GM21528 (cell line): Measurements from ENCODE around the gene BTAF1.
"Not testable (repeated sequence)": the region's sequence is repeated elsewhere in the genome, so short reads cannot be mapped to it uniquely, and the experiment has no call there.

Experiments
- ATAC-seq: cut with Tn5 transposase; IDR thresholded peaks from one replicate; pipeline ENCODE4 v1.9.1; 2021; ENCODE audit warnings: mild to moderate bottlenecking, moderate library complexity; ENCODE audit not compliant: unreplicated experiment, low FRiP score

BTAF1 gene

DNA sequence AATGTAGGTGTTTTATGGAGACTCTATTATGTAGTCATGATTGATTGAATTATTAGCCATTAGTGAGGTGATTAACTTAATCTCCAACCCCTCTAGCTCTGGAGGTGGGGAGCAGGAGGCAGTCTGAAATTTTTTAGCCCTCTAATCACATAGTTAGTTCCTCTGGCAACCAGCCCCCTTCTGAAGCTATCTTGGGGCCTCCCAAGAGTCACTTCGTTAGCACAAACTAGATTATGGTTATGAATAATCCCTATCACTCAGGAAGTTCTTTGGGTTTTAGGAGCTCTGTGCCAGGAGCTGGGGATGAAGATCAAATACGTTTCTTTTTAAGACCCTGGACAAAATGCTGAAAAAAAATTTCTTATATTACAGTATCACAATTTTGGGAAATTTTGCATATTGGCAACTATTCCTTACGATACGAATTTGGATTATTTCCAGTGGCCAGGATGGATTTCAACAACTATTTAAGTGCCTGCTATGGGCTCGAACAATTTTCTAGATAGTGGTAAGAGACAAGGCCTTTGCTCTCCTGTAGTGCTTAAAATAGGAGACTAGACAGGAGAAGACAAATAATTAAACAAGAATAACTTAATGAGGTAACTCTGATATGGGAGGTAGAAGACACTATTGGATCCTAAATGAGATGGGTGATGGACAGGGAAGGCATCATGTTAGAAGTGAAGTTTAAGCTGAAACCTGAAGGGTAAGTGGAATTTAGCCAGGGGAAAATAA is 52.9 kb downstream of the BTAF1 start:
- no peak for ATAC-seq

GRCh38 chr10:91977491-91977890 is 53.9 kb downstream of the BTAF1 start:
- ATAC-seq = no peak

GRCh38 chr10:91978585-91978984 is 55.0 kb downstream of the BTAF1 start:
- ATAC-seq = no peak

DNA sequence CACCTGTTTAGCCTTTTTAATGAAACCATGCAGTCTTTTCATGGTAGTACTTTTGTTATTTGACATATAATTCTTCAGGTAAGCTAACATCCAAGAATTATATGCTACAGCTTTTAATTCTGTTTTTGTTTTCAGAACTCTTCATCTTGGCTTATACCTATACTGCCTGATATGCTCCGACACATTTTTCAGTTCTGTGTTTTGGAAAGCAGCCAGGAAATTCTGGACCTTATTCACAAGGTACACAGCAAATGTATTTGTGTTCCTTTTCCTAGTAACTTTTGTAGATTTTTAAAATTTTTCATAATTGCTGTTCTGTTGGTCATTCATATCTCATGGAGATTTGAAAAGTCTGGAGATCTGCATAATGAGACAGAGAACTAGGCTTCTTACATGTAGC is 56.7 kb downstream of the BTAF1 start:
- no peak for ATAC-seq

GRCh38 chr10:91983416-91983815 is 59.8 kb downstream of the BTAF1 start:
- no peak for ATAC-seq

DNA sequence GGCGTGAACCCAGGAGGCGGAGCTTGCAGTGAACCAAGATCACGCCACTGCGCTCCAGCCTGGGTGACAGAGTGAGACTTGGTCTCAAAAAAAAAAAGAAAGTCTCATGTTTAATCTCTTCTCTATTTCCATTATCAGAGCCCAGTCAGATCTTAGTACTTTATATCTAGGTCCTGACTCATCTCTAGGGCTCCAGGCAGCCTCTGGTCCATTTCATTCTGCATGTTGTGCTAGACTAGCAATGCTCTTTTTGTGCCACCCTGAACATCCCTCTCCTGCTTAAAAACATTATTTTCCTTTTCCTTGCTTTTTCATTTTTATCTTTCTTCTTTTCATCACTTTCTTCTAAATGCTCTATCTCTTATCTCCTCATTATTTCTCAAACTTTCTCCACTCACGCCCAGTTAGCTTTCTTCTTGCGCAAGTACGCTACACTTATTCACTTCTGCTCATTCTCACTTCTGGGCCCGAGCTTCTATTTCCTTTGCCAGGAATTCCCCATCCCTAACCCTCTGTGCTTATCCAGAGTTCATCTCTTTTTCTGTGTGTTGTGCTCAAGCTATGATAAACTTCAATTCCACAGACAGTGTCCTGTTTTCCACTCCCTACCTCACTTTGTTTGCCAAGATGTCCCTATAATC is 63.9 kb downstream of the BTAF1 start:
- ATAC-seq = no peak

GRCh38 chr10:91992031-91992430 is 68.5 kb downstream of the BTAF1 start:
- ATAC-seq = no peak

DNA sequence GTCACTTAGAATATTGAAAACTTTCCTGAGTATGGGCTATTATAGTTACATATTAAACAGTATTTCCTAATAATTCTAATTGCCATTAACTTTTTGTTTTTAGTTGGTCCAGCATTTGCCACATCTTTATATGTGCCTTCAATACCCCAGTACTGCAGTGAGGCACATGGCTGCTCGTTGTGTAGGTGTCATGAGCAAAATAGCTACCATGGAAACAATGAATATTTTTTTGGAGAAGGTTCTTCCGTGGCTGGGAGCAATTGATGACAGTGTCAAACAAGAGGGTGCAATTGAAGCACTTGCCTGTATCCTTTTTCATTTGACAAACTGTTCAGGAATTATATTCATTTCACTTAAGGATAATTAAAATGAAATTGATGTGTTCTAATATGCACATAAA is 72.7 kb downstream of the BTAF1 start:
- ATAC-seq = no peak

DNA sequence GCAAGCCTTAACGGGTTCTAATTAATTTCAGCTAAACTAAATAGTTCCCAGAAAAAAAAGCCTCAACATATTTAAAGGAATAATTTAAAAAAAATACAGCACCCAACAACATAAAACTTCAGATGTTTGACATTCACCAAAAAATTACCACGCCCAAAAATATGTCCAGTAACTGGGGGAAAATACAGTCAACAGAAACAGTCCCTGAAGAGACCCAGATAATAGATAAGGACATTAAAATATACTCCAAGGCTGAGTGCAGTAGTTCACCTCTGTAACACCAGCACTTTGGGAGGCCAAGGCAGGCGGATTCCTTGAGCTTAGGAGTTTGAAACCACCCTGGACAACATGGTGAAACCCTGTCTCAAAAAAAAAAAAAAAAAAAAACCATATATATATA is 78.0 kb downstream of the BTAF1 start:
- ATAC-seq = no peak

- no peak for ATAC-seq
Observed at GRCh38 chr10:92001995-92002394, 78.4 kb downstream of the BTAF1 start.

DNA sequence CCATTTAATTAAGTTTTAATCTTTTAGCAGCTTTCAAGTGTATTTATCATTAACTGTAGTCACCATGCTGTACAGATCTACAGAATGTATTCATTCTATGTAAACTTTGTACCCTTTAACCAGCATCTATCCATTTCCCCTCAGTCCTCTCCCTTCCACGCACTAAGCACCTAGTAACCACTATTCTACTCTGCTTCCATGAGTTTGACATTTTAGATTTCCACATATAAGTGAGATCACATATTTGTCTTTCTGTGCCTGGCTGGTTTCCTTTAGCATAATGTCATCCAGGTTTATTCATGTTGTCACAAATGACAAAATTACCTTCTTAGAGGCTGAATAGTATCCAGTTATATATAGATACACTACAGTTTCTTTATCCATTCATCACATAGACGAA is 79.7 kb downstream of the BTAF1 start:
- no peak for ATAC-seq

DNA sequence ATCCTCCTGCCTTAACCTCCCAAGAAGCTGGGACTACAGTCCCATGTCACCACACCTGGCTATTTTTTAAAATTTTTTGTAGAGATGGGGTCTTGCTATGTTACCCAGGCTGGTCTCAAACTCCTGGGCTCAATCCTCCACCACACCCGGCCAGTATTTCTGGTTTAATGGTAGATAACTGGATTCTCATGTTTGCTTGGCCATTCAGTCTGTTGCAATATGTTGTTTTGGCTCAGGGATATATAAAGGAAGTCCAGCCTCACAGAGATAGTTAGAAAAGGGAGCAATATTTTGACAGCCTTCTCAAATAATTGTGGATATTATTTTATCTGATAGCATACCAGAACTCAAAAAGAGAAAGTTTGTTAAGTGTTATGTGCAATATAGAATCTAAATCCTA is 82.4 kb downstream of the BTAF1 start:
- ATAC-seq = no peak

DNA sequence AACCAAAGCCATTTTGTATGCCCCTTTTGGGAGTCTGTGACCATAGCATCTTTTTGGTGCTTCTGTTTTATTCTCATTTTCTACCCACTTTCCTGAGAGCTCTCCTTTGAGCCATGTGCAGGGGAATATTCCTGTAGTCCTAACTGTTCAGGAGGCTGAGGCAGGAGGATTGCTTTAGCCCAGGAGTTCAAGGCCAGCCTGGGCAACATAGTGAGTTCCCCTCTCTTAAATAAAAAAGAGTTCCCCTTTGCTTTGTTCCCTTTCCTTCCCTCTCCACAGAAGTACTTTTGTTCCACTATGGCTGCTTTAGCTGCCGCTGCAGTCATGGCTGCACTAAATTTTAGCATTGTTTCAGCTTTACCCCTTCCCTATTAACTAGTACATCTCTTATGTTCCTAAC is 85.9 kb downstream of the BTAF1 start:
- ATAC-seq = no peak

DNA sequence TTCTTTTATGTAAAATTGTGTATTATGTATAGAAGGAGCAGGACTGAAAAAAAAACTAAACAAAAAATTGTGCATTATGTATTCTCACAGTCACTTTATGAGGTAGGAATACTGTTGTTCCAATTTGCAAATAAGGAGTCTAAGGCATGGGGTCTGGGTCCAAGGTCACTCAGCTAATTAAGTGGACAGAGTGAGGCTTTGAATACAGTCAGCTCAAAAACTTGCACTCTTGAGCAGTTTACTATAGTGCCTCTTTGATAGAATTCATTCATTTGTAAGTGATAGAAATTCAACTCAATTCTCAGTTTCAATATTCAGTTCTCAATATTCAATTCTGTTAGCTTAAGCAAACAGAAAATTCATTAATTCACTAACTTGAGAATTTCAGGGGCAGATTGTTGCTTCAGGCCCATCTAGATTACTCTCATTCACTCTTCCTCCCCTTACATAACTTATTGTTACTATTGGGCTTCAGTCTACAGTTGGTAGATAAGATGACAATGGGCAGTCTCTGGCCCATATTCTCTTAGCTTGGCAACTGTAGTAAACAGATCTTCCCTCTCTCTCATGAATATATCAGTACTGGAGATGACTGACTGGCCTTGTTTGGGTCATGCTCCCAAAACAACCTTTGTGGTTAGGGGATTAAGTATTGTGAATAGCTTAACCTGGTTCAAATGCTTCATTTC is 86.6 kb downstream of the BTAF1 start:
- no peak for ATAC-seq

- no peak for ATAC-seq
Observed at GRCh38 chr10:92011560-92012214, 88.1 kb downstream of the BTAF1 start.

- ATAC-seq = no peak
Observed at GRCh38 chr10:92014620-92015019, 91.0 kb downstream of the BTAF1 start.

GRCh38 chr10:92024700-92025099 is 101.1 kb downstream of the BTAF1 start:
- no peak for ATAC-seq

GRCh38 chr10:92025340-92025739 is 101.8 kb downstream of the BTAF1 start:
- not testable (repeated sequence) for ATAC-seq

- no peak for ATAC-seq
Observed at GRCh38 chr10:92027141-92027540, 103.6 kb downstream of the BTAF1 start.

DNA sequence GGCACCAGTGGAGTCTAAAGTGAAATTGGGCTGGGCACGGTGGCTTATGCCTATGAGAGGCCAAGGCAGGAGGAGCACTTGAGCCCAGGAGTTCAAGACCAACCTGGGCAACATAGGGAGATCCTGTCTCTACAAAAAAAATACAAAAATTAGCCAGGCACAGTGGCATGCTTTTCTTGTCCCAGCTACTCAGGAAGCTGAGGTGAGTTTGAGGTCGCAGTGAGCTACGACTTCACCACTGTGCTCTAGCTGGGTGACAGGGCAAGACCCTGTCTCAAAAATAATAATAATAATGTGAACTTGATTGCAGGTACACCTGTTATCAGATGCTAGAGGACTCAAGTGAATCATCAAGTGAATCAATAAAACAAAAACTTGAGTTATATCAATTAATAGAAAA is 108.0 kb downstream of the BTAF1 start:
- no peak for ATAC-seq

DNA sequence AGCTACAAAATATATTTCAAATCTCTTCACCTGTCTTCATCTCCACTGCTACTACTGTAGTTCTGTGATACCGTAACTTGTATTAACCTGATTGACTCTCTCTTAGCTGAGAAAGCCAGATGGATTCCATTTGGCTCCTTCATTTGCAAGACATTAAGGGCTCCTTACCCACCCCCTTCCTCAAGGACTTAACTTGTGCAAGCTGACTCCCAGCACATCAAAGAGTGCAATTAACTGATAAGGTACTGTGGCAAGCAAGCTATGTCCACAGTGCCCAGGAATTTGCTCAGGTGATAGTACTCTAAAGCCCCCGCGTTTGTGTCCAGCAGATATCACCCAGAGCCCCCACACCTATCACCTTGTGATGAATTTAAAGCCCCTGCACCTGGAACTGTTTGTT is 109.5 kb downstream of the BTAF1 start:
- not testable (repeated sequence) for ATAC-seq
